Measurements from ENCODE around the gene HSD17B12.

HSD17B12 gene

GRCh38 chr11:43689167-43689566 is 8.6 kb downstream of the HSD17B12 start:
- no peak for TF ChIP-seq CTCF (conservative IDR thresholded peaks at IDR 0.05)
- H3K27ac ChIP-seq: no peak overlapping the region

- no peak overlapping the region for H3K27ac ChIP-seq
- no peak for TF ChIP-seq CTCF (conservative IDR thresholded peaks at IDR 0.05)
Measured at GRCh38 chr11:43690929-43691725, 10.6 kb downstream of the HSD17B12 start.

- H3K27ac ChIP-seq: no peak overlapping the region
- TF ChIP-seq CTCF (conservative IDR thresholded peaks at IDR 0.05): no peak
Measured at GRCh38 chr11:43691806-43692205, 11.3 kb downstream of the HSD17B12 start.

- H3K27ac ChIP-seq: no peak overlapping the region
- no peak for TF ChIP-seq CTCF (conservative IDR thresholded peaks at IDR 0.05)
Measured at GRCh38 chr11:43693069-43693468, 12.5 kb downstream of the HSD17B12 start.

GRCh38 chr11:43693731-43694130 is 13.2 kb downstream of the HSD17B12 start:
- no peak for TF ChIP-seq CTCF (conservative IDR thresholded peaks at IDR 0.05)
- H3K27ac ChIP-seq: no peak overlapping the region

- no peak overlapping the region for H3K27ac ChIP-seq
- no peak for TF ChIP-seq CTCF (conservative IDR thresholded peaks at IDR 0.05)
Measured at GRCh38 chr11:43694477-43694876, 13.9 kb downstream of the HSD17B12 start.

- H3K27ac ChIP-seq: no peak overlapping the region
- no peak for TF ChIP-seq CTCF (conservative IDR thresholded peaks at IDR 0.05)
Measured at GRCh38 chr11:43697679-43698078, 17.1 kb downstream of the HSD17B12 start.
